ENCODE measurements around the gene NPPB. TPM values are rescaled to one million over a fixed set of nuclear protein-coding genes. Genes with fewer than 3 reads are reported as not detected.
A peak's percentile ranks its signal among the peaks of the same experiment; 100 is the strongest.

NPPB gene
- total RNA-seq, 8 experiments from 2014 or later: 1.6 to 10.5 (median 2.1) TPM; not detected in 5

DNA sequence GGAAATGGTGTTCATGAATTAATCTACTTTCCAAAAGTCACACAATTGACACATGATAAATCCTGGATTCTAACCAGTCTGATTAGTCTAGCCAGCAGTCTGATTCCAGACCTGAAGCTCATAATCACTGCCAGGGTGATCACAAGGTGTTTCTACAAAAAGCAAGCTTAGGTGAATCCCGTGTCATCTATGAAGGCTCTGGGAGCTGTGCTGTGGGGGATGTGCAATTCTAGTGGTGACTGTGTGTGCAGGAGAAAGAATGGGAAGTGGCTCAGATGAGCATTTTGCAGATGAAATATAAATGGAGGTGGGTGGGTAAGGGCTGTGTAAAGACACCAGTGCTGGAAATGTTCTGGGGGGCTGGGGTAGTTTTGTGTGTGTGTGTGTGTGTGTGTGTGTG is 1.8 kb upstream of the NPPB start:
- Histone ChIP-seq H3K4me3 (no peak overlapping the region), H3K4me1 (replicated peaks in 1 of 2) (peaks cover 19% of the 10 kb centered on the region in 2 donors), H3K27ac (no peak overlapping the region)
- 0 to 40% (median 23%) methylated on average over 1 of the region's 1 CpG; no CpG with 5 or more reads in 4 of the 10 experiments for WGBS, 10 experiments
- in situ Hi-C loops (cut with MboI; ENCODE audit: low pct_unique_long_range_greater_than_20kb in 2 of 9, low sequenced_read_pairs in 9 of 9, unreplicated experiment in 9 of 9): no loop called here
- peak in 5 of 8 experiments; percentile 5 to 58 (median 13) for ATAC-seq (replicated peaks in 6 of 8)

DNA sequence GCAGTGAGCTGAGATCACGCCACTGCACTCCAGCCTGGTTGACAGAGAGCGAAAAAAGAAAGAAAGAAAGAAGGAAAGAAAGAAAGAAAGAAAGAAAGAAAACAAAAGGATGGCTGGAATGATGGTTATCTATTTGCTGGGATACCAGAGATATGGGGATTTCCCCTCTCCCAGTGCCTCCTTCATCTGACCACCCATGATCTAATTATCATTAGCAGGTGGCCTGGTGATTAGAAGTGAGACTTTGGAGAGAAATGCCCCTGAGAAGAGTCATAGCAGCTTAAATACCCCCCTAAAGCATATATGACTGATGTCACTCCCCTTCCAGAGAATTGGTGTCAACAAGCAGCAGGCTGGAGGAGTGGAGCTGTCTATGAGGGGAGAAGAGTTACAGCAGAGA is 1.3 kb upstream of the NPPB start:
- 0 to 89% (median 33%) methylated on average over 1 to 2 of the region's 2 CpGs; no CpG with 5 or more reads in 3 of the 10 experiments for WGBS, 10 experiments
- peak in 1 of 8 experiments; percentile 19 for ATAC-seq (replicated peaks in 6 of 8)
- Histone ChIP-seq H3K27ac (no peak overlapping the region), H3K4me1 (replicated peaks in 1 of 2) (peaks cover 19% of the 10 kb centered on the region in 2 donors), H3K4me3 (no peak overlapping the region)
- in situ Hi-C loops (cut with MboI; ENCODE audit: low pct_unique_long_range_greater_than_20kb in 2 of 9, low sequenced_read_pairs in 9 of 9, unreplicated experiment in 9 of 9): no loop called here

DNA sequence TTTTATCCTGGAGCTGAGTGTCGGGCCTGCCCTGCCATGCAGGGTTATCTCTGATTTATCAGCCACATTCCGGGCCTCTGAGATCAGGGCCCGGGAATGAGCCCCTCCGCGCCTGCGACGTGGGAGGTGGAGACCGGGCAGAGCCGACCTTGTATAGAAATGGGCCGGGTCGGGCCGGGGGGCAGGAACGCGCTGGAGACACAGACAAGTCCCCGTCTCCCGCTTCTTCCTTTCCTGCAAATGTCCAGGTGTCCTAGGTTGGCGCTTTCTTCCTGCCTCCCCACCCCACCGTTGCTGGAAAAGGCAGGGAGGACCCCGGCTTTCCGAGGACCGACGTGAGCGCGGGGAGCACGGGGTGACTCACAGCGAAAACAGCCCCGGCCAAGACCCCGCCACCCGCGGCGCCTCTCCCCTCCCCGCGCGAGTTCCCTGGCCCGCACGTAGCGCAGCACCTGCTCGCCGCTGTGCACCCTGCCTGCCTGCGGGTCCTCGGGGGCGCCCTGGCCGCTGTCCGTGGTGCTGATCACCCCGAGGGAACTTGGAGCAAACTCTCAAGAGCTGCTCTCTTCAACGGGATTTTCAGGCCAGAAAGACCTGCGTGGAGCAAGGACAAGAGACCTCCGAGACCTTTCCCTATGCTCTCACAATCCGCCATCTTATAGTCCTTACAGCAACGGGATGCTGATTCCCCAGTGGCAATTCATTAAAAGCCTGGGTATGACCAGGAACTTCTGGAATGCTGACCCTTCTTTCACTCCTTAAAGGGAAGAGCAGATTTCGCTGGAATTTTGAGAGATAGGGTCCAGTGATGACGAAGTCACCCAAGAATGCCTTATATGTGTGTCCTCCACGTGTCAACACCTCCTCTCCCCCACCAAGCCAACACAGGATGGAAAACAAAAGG is 475 bp upstream of the NPPB start:
- H3K4me3 ChIP-seq: peak overlapping the region in 2 of 5 donors; percentile 12 to 20
- ATAC-seq (replicated peaks in 6 of 8): peak; percentile 69 to 92 (median 81)
- peaks cover 21 to 25% of the 10 kb centered on the region in 2 donors for H3K4me1 ChIP-seq (replicated peaks in 1 of 2)
- no peak overlapping the region for H3K27ac ChIP-seq
- in situ Hi-C loops (cut with MboI; ENCODE audit: low pct_unique_long_range_greater_than_20kb in 2 of 9, low sequenced_read_pairs in 9 of 9, unreplicated experiment in 9 of 9): no loop called here
- 0 to 20% (median 8%) methylated on average over 1 to 27 of the region's 53 CpGs; no CpG with 5 or more reads in 1 of the 10 experiments for WGBS, 10 experiments

- ATAC-seq (replicated peaks in 6 of 8): no peak
- Histone ChIP-seq H3K4me3 (no peak overlapping the region), H3K4me1 (replicated peaks in 1 of 2) (peaks cover 23 to 28% of the 10 kb centered on the region in 2 donors), H3K27ac (no peak overlapping the region)
- in situ Hi-C loops (cut with MboI; ENCODE audit: low pct_unique_long_range_greater_than_20kb in 2 of 9, low sequenced_read_pairs in 9 of 9, unreplicated experiment in 9 of 9): no loop called here
- 0 to 80% (median 57%) methylated on average over 1 to 10 of the region's 14 CpGs; no CpG with 5 or more reads in 1 of the 10 experiments for WGBS, 10 experiments
Observed at GRCh38 chr1:11858158-11858557, 587 bp downstream of the NPPB start.

DNA sequence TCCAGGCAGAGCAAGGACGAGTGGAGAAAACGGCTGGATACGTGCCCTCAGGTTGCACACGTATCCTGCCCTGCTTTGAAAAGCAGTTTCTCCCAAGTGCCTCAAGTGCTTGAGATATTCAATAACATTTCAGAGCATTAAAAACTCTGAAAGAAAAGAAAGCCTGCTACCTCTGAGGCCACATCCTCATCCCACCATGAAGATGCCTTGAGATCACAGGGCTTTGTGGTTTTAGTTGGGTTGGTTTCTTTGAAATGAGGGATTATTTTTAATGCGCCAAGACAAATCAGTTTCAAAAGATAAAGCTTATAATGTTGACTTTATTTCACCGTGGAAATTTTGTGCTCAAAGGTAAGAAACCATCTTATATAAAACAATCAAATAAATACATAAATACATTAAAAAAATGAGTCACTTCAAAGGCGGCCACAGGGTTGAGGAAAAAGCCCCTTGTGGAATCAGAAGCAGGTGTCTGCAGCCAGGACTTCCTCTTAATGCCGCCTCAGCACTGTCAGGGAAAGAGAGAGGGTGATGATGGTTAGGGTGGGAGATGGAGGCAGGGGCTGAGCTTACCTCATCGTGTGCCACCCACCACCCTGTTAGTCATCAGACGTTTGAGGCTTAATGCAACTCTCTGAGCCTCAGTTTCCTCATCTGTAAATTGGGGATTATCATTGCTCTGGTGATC is 1.4 kb downstream of the NPPB start:
- in situ Hi-C loops (cut with MboI; ENCODE audit: low pct_unique_long_range_greater_than_20kb in 2 of 9, low sequenced_read_pairs in 9 of 9, unreplicated experiment in 9 of 9): no loop called here
- 24 to 67% (median 35%) methylated on average over 2 to 9 of the region's 10 CpGs; no CpG with 5 or more reads in 2 of the 10 experiments for WGBS, 10 experiments
- Histone ChIP-seq H3K4me1 (replicated peaks in 1 of 2) (peaks cover 32 to 36% of the 10 kb centered on the region in 2 donors), H3K27ac (no peak overlapping the region), H3K4me3 (no peak overlapping the region)
- ATAC-seq (replicated peaks in 6 of 8): no peak

- ATAC-seq (replicated peaks in 6 of 8): no peak
- peaks cover 32 to 36% of the 10 kb centered on the region in 2 donors for H3K4me1 ChIP-seq (replicated peaks in 1 of 2)
- H3K4me3 ChIP-seq: no peak overlapping the region
- WGBS, 10 experiments: 26 to 100% (median 42%) methylated on average over 1 to 3 of the region's 3 CpGs; no CpG with 5 or more reads in 4 of the 10 experiments
- in situ Hi-C loops (cut with MboI; ENCODE audit: low pct_unique_long_range_greater_than_20kb in 2 of 9, low sequenced_read_pairs in 9 of 9, unreplicated experiment in 9 of 9): no loop called here
- H3K27ac ChIP-seq: no peak overlapping the region
Observed at GRCh38 chr1:11856698-11857097, 2.0 kb downstream of the NPPB start.

GRCh38 chr1:11855430-11855829 is 3.3 kb downstream of the NPPB start:
- WGBS, 10 experiments: 26 to 83% (median 48%) methylated on average over 1 to 8 of the region's 8 CpGs
- peaks cover 26 to 30% of the 10 kb centered on the region in 2 donors for H3K4me1 ChIP-seq (replicated peaks in 1 of 2)
- H3K4me3 ChIP-seq: no peak overlapping the region
- ATAC-seq (replicated peaks in 6 of 8): no peak
- no peak overlapping the region for H3K27ac ChIP-seq
- in situ Hi-C loops (cut with MboI; ENCODE audit: low pct_unique_long_range_greater_than_20kb in 2 of 9, low sequenced_read_pairs in 9 of 9, unreplicated experiment in 9 of 9): no loop called here

- 5 to 67% (median 22%) methylated on average over 1 to 8 of the region's 8 CpGs for WGBS, 10 experiments
- in situ Hi-C loops (cut with MboI; ENCODE audit: low pct_unique_long_range_greater_than_20kb in 2 of 9, low sequenced_read_pairs in 9 of 9, unreplicated experiment in 9 of 9): no loop called here
- ATAC-seq (replicated peaks in 6 of 8): peak in 5 of 8 experiments; percentile 44 to 57 (median 51)
Observed at GRCh38 chr1:11854519-11854918, 4.2 kb downstream of the NPPB start.

DNA sequence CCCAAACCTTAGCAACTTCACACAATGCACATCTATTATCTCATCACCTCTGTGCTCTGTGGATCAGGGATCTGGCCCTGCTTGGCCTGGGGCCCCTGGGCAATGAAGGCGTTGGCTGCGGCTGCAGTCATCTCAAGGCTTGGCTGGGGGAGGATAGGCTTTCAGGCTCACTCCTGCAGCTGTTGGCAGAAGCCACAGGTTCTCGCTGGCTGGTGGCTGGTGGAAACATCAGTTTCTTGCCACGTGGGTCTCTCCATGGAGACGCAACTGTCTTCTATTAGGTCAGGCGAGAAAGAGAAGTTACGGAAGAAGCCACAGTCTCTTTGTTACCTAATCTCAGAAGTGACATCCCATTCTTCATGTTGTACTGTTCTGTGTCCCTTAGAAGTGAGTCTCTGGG is 7.6 kb downstream of the NPPB start:
- peak in 3 of 8 experiments; percentile 42 to 75 (median 46) for ATAC-seq (replicated peaks in 6 of 8)
- in situ Hi-C loops (cut with MboI; ENCODE audit: low pct_unique_long_range_greater_than_20kb in 2 of 9, low sequenced_read_pairs in 9 of 9, unreplicated experiment in 9 of 9): no loop called here
- 18 to 77% (median 59%) methylated on average over 3 to 6 of the region's 7 CpGs; no CpG with 5 or more reads in 5 of the 10 experiments for WGBS, 10 experiments
- Histone ChIP-seq H3K27ac (no peak overlapping the region), H3K4me1 (replicated peaks in 1 of 2) (peaks cover 27 to 34% of the 10 kb centered on the region in 2 donors), H3K4me3 (no peak overlapping the region)

More at GRCh38 chr1:11854519-11854918, 4.2 kb downstream of the NPPB start:
- peaks cover 23 to 27% of the 10 kb centered on the region in 2 donors for H3K4me1 ChIP-seq (replicated peaks in 1 of 2)
- no peak overlapping the region for H3K27ac ChIP-seq
- H3K4me3 ChIP-seq: no peak overlapping the region

DNA sequence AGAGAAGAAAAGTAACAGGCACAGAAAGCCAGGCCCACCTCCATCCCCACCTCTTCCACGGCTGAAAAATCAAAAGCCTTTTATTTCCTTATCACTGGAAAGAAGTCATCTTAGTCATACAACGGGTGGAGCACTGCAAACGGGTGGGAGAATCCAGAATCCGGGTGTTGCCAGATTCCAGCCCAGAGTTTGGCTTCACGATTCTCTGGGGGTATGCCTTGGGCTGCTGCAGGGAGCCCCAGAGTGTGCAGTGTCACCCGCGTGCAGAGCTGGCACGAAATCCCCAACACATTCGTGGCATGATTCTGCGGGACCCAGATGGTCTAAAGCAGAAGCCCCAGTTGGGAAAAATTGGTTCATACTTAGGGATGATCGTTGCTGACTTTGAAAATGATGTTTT is 8.6 kb downstream of the NPPB start:
- Histone ChIP-seq H3K4me3 (no peak overlapping the region), H3K27ac (no peak overlapping the region), H3K4me1 (replicated peaks in 1 of 2) (peaks cover 34 to 35% of the 10 kb centered on the region in 2 donors)
- 0 to 63% (median 55%) methylated on average over 1 to 11 of the region's 11 CpGs; no CpG with 5 or more reads in 1 of the 10 experiments for WGBS, 10 experiments
- ATAC-seq (replicated peaks in 6 of 8): peak in 1 of 8 experiments; percentile 33
- in situ Hi-C loops (cut with MboI; ENCODE audit: low pct_unique_long_range_greater_than_20kb in 2 of 9, low sequenced_read_pairs in 9 of 9, unreplicated experiment in 9 of 9): no loop called here

GRCh38 chr1:11848373-11848700 is 10.4 kb downstream of the NPPB start:
- in situ Hi-C loops (cut with MboI; ENCODE audit: low pct_unique_long_range_greater_than_20kb in 2 of 9, low sequenced_read_pairs in 9 of 9, unreplicated experiment in 9 of 9): loop anchor here in 2 of 9 experiments (10.0 to 25.0 kb wide), 2 partner anchors 46 to 364 kb away; no protein-coding TSS in a partner anchor
- Histone ChIP-seq H3K4me1 (replicated peaks in 1 of 2) (peaks cover 27 to 28% of the 10 kb centered on the region in 2 donors), H3K27ac (no peak overlapping the region), H3K4me3 (no peak overlapping the region)
- ATAC-seq (replicated peaks in 6 of 8): peak in 1 of 8 experiments; percentile 6
- WGBS, 10 experiments: 41 to 90% (median 70%) methylated on average over 1 to 9 of the region's 9 CpGs; no CpG with 5 or more reads in 2 of the 10 experiments

DNA sequence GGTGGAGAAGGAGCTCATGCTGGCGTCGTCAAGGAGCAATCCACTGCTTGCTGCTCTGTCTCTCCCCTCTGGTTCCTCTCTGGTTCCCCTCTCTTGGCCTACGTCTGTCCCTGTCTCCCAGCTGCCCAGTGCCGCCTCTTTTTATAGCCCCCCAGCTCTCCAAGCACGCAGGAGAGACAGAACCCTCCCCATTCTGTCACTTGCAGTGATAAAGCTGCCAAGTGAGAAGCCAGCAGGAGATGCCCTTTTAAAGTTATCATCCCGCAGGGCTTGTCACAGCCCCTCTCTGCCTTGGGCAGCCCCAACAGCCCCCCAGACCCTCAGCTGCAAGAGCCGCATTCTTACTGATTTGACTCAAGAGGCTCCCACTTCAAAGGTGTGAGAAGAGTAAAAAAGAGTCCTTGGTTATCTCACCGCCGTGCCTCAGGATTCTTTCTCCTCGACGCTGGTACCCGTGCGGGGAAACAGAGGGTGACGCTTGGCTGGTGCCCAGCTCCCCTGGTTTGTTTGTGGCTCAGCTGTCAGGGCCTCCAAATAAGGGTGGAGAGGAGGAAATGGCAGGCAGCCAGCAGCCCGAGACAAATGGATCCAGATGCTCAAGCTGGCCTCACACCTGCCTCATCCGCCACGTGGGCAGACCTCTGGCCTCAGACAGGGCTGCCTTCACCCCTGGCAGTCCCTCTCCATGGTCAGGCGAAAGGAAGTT is 10.9 kb downstream of the NPPB start, which contains the start of gene NPPA:
Gene NPPA, minus strand, starts transcription at position 117 of the 706 bp plus-strand sequence. Its CDS starts 99 bp downstream, at position 18.
- ATAC-seq (replicated peaks in 6 of 8): peak in 6 of 8 experiments; percentile 13 to 67 (median 38)
- in situ Hi-C loops (cut with MboI; ENCODE audit: low pct_unique_long_range_greater_than_20kb in 2 of 9, low sequenced_read_pairs in 9 of 9, unreplicated experiment in 9 of 9): loop anchor here in 2 of 9 experiments (10.0 to 25.0 kb wide), 2 partner anchors 47 to 364 kb away; no protein-coding TSS in a partner anchor
- Histone ChIP-seq H3K4me1 (replicated peaks in 1 of 2) (peaks cover 23 to 24% of the 10 kb centered on the region in 2 donors), H3K4me3 (no peak within 1 kb of the TSS), H3K27ac (peak within 1 kb of the TSS in 1 of 2 donors; percentile 6)
- WGBS, 10 experiments: 28 to 100% (median 63%) methylated on average over 1 to 14 of the region's 18 CpGs; no CpG with 5 or more reads in 1 of the 10 experiments
